ENCODE measurements around the gene CES2. TPM values are rescaled to one million over a fixed set of nuclear protein-coding genes. Genes with fewer than 3 reads are reported as not detected.

Gene CES2
- total RNA-seq, 5 donors from 2014 or later (not counting 1 experiment from before 2014, with no cell fraction given): 35.3 to 56.5 (median 50.2) TPM

- H3K36me3 ChIP-seq (ENCODE audit: control insufficient read depth in 2 of 2, extremely low read depth in 1 of 2, insufficient read depth in 1 of 2, low read length in 1 of 2): no peaks in the 10 kb centered on the region
- no peaks in the 10 kb centered on the region for H3K4me1 ChIP-seq (ENCODE audit: control insufficient read depth in 1 of 2, extremely low read depth in 1 of 2, insufficient read depth in 2 of 2, low read length in 2 of 2)
- 80% methylated on average over 3 of the region's 9 CpGs for WGBS (ENCODE audit: insufficient coverage)
- peaks cover 0 to 57% of the 10 kb centered on the region in 2 experiments for H3K27me3 ChIP-seq (replicated peaks in 1 of 2; ENCODE audit: control insufficient read depth in 2 of 2, extremely low read depth in 1 of 2, insufficient read depth in 2 of 2, low read length in 1 of 2)
- ATAC-seq (replicated peaks in 1 of 4) (no peak), DNase-seq (no peak)
- H3K4me3 Mint-ChIP-seq: no peak overlapping the region
- no peak overlapping the region for H3K27ac ChIP-seq (ENCODE audit: low read length)
- H3K27me3 Mint-ChIP-seq: peaks cover 9 to 24% of the 10 kb centered on the region in 2 donors
- ChIA-PET POLR2A (no interaction called here), CTCF (no interaction called here)
- H3K36me3 Mint-ChIP-seq: no peaks in the 10 kb centered on the region
- H3K9me3 ChIP-seq: no peaks in the 10 kb centered on the region
- H3K27ac Mint-ChIP-seq: no peak overlapping the region
- no peaks in the 10 kb centered on the region for H3K4me1 Mint-ChIP-seq
- H3K9me3 Mint-ChIP-seq: no peaks in the 10 kb centered on the region
- H3K4me3 ChIP-seq (ENCODE audit: control insufficient read depth in 1 of 2, extremely low read depth in 1 of 2, low read length in 1 of 2): no peak overlapping the region
These were observed 17.6 kb upstream of the CES2 start for GRCh38 chr16:66917741-66918140.

DNA sequence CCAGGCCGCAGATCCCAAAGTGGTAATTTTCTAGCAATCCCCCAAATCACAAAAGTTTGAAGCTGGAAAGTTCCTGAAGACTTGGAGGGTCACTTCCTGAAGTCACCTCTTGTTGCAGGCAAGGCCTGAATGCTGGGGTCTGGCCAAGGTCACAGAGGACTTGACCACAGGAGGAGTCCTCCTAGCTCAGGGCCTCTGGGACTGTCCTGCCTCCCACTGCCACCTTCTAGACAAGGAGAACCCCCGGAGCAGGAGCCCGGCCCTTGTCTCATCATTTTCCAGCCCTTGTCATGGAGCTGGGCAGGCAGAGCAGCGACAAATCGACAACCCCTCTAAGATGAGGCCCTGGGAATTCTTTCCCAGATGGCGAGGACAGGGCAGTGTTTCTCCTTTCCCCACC lies 17.0 kb upstream of the CES2 start:
- WGBS (ENCODE audit: insufficient coverage): 78% methylated on average over 5 of the region's 6 CpGs
- no peak overlapping the region for H3K4me3 Mint-ChIP-seq
- Histone ChIP-seq H3K36me3 (ENCODE audit: control insufficient read depth in 2 of 2, extremely low read depth in 1 of 2, insufficient read depth in 1 of 2, low read length in 1 of 2) (no peaks in the 10 kb centered on the region), H3K4me3 (ENCODE audit: control insufficient read depth in 1 of 2, extremely low read depth in 1 of 2, low read length in 1 of 2) (no peak overlapping the region), H3K9me3 (no peaks in the 10 kb centered on the region), H3K27ac (ENCODE audit: low read length) (no peak overlapping the region), H3K27me3 (replicated peaks in 1 of 2; ENCODE audit: control insufficient read depth in 2 of 2, extremely low read depth in 1 of 2, insufficient read depth in 2 of 2, low read length in 1 of 2) (peaks cover 0 to 60% of the 10 kb centered on the region in 2 experiments), H3K4me1 (ENCODE audit: control insufficient read depth in 1 of 2, extremely low read depth in 1 of 2, insufficient read depth in 2 of 2, low read length in 2 of 2) (no peaks in the 10 kb centered on the region)
- H3K9me3 Mint-ChIP-seq: no peaks in the 10 kb centered on the region
- peaks cover 0 to 2% (median 0%) of the 10 kb centered on the region in 3 donors for H3K4me1 Mint-ChIP-seq
- H3K27me3 Mint-ChIP-seq: peaks cover 13 to 31% of the 10 kb centered on the region in 2 donors
- ChIA-PET POLR2A (no interaction called here), CTCF (no interaction called here)
- H3K36me3 Mint-ChIP-seq: no peaks in the 10 kb centered on the region
- ATAC-seq (replicated peaks in 1 of 4): no peak
- no peak overlapping the region for H3K27ac Mint-ChIP-seq
- DNase-seq: no peak

DNA sequence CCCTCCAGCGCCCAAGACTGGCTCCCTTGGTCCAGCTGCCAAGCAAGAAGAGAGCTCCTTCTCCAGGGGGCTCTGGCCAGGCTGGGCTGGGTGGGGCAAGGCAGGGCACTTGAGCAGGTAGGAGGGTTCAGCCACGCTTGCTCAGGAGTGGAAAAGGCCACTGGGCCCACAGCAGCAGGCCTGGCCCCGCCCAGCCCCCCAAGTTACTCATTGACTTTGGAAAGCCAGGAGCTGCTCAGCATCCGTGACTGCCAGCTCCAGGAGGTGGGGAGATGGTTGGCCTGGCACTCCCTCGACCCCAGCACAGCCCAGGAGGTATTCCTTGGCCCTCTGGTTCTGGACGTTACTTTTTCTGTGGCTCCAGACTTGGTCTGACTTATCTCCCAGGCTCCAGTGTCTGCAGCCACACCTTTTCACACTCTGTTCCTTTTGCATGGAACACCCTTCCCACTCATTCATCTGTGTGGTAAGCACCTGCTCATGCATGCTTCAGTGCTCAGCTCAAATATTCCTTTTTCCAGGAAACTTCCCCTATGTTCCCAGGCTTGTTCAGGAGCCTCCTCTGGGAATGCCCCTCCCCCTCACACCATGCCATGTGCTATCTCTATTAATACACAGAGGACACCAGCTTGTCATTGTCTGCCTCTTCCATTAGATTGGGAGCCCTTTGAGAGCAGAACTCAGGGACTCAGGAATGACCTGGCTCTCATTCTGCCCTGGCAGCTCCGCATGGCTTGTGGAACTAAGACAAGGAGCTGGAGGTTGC lies 16.3 kb upstream of the CES2 start, which contains the start of gene CDH16:
TSS of gene CDH16 (minus strand) at position 83 of the 766 bp plus-strand sequence. CDS start 820 bp downstream, outside the sequence.
- ChIA-PET POLR2A (no interaction called here), CTCF (no interaction called here)
- Histone ChIP-seq H3K4me1 (ENCODE audit: control insufficient read depth in 1 of 2, extremely low read depth in 1 of 2, insufficient read depth in 2 of 2, low read length in 2 of 2) (no peaks in the 10 kb centered on the region), H3K36me3 (ENCODE audit: control insufficient read depth in 2 of 2, extremely low read depth in 1 of 2, insufficient read depth in 1 of 2, low read length in 1 of 2) (no peaks in the 10 kb centered on the region), H3K27ac (ENCODE audit: low read length) (no peak within 1 kb of the TSS), H3K27me3 (replicated peaks in 1 of 2; ENCODE audit: control insufficient read depth in 2 of 2, extremely low read depth in 1 of 2, insufficient read depth in 2 of 2, low read length in 1 of 2) (peaks cover 0 to 62% of the 10 kb centered on the region in 2 experiments), H3K4me3 (ENCODE audit: control insufficient read depth in 1 of 2, extremely low read depth in 1 of 2, low read length in 1 of 2) (no peak within 1 kb of the TSS), H3K9me3 (no peaks in the 10 kb centered on the region)
- DNase-seq (no peak), ATAC-seq (replicated peaks in 1 of 4) (no peak)
- H3K4me1 Mint-ChIP-seq: peaks cover 0 to 5% (median 2%) of the 10 kb centered on the region in 3 donors
- no peaks in the 10 kb centered on the region for H3K9me3 Mint-ChIP-seq
- no peak within 1 kb of the TSS for H3K27ac Mint-ChIP-seq
- H3K36me3 Mint-ChIP-seq: no peaks in the 10 kb centered on the region
- 62% methylated on average over 3 of the region's 7 CpGs for WGBS (ENCODE audit: insufficient coverage)
- no peak within 1 kb of the TSS for H3K4me3 Mint-ChIP-seq
- peaks cover 20 to 37% of the 10 kb centered on the region in 2 donors for H3K27me3 Mint-ChIP-seq

DNA sequence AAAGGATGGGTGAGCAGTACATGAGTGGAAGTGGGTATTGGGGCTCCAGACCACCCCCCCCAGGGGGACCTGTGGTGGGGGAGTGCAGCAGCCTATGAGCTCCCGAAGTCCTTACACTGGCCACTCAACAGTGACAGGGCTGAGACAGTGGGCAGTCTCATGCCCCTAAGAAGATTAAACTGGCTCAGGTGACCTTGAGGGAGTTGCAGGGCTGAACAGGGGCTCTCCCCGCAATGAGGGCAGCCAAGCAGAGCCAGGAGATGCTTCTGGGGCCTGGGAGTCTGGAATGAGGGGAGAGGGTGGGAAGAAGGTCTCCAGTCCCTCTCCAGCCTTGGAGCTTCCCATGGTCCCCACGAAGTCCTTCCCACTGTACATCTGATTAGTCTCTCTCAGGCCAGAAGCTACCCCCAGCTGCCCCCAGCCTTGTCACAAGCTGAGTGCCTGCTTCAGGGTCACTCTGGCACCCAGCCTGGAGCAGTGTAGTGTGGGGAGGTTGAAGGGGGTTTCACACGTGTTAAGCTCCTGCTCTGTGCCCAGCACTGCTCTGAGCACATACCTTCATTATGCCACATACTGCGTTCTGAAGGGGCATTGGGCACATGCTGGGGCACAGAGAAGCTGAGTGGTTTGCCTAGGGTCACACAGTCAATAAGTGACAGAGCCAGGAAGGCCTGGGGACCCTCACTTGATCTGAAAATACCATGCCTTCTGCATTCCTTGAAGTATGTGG lies 15.6 kb upstream of the CES2 start:
- H3K4me1 ChIP-seq (ENCODE audit: control insufficient read depth in 1 of 2, extremely low read depth in 1 of 2, insufficient read depth in 2 of 2, low read length in 2 of 2): peaks cover 0 to 3% of the 10 kb centered on the region in 2 experiments
- no peak for DNase-seq
- Mint-ChIP-seq H3K27ac (no peak overlapping the region), H3K9me3 (no peaks in the 10 kb centered on the region), H3K4me3 (no peak overlapping the region), H3K4me1 (peaks cover 0 to 6% (median 4%) of the 10 kb centered on the region in 3 donors), H3K27me3 (peaks cover 23 to 43% of the 10 kb centered on the region in 2 donors), H3K36me3 (no peaks in the 10 kb centered on the region)
- no peaks in the 10 kb centered on the region for H3K9me3 ChIP-seq
- H3K27me3 ChIP-seq (replicated peaks in 1 of 2; ENCODE audit: control insufficient read depth in 2 of 2, extremely low read depth in 1 of 2, insufficient read depth in 2 of 2, low read length in 1 of 2): peaks cover 0 to 68% of the 10 kb centered on the region in 2 experiments
- no peak for ATAC-seq (replicated peaks in 1 of 4)
- no peak overlapping the region for H3K4me3 ChIP-seq (ENCODE audit: control insufficient read depth in 1 of 2, extremely low read depth in 1 of 2, low read length in 1 of 2)
- ChIA-PET POLR2A (no interaction called here), CTCF (no interaction called here)
- no peaks in the 10 kb centered on the region for H3K36me3 ChIP-seq (ENCODE audit: control insufficient read depth in 2 of 2, extremely low read depth in 1 of 2, insufficient read depth in 1 of 2, low read length in 1 of 2)
- no peak overlapping the region for H3K27ac ChIP-seq (ENCODE audit: low read length)
- 64% methylated on average over 2 of the region's 5 CpGs for WGBS (ENCODE audit: insufficient coverage)

DNA sequence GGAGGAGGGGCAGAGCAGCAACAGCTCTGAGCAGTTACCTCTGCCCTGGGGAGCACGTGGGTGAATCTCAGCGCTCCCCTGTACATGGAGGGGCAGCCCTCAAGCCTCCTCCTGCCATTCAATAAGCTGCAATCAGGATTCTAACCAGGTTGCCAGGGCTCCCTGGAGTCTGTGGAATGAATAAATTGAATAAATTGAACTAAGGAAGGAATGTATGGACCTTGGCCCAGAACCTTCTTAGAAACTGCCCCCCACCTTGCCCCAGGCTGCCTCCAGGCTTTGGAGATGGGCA lies 15.1 kb upstream of the CES2 start:
- H3K9me3 ChIP-seq: no peaks in the 10 kb centered on the region
- peaks cover 0 to 8% of the 10 kb centered on the region in 2 experiments for H3K4me1 ChIP-seq (ENCODE audit: control insufficient read depth in 1 of 2, extremely low read depth in 1 of 2, insufficient read depth in 2 of 2, low read length in 2 of 2)
- no peak overlapping the region for H3K4me3 Mint-ChIP-seq
- H3K4me3 ChIP-seq (ENCODE audit: control insufficient read depth in 1 of 2, extremely low read depth in 1 of 2, low read length in 1 of 2): no peak overlapping the region
- ChIA-PET POLR2A (no interaction called here), CTCF (no interaction called here)
- H3K9me3 Mint-ChIP-seq: no peaks in the 10 kb centered on the region
- no peak overlapping the region for H3K27ac ChIP-seq (ENCODE audit: low read length)
- peaks cover 23 to 44% of the 10 kb centered on the region in 2 donors for H3K27me3 Mint-ChIP-seq
- H3K27ac Mint-ChIP-seq: no peak overlapping the region
- no peak for DNase-seq
- peaks cover under 1 to 6% (median 4%) of the 10 kb centered on the region in 3 donors for H3K4me1 Mint-ChIP-seq
- H3K36me3 ChIP-seq (ENCODE audit: control insufficient read depth in 2 of 2, extremely low read depth in 1 of 2, insufficient read depth in 1 of 2, low read length in 1 of 2): no peaks in the 10 kb centered on the region
- H3K36me3 Mint-ChIP-seq: no peaks in the 10 kb centered on the region
- WGBS (ENCODE audit: insufficient coverage): no CpG with 5 or more reads among the region's 2 CpGs
- ATAC-seq (replicated peaks in 1 of 4): no peak
- H3K27me3 ChIP-seq (replicated peaks in 1 of 2; ENCODE audit: control insufficient read depth in 2 of 2, extremely low read depth in 1 of 2, insufficient read depth in 2 of 2, low read length in 1 of 2): peaks cover 0 to 67% of the 10 kb centered on the region in 2 experiments

DNA sequence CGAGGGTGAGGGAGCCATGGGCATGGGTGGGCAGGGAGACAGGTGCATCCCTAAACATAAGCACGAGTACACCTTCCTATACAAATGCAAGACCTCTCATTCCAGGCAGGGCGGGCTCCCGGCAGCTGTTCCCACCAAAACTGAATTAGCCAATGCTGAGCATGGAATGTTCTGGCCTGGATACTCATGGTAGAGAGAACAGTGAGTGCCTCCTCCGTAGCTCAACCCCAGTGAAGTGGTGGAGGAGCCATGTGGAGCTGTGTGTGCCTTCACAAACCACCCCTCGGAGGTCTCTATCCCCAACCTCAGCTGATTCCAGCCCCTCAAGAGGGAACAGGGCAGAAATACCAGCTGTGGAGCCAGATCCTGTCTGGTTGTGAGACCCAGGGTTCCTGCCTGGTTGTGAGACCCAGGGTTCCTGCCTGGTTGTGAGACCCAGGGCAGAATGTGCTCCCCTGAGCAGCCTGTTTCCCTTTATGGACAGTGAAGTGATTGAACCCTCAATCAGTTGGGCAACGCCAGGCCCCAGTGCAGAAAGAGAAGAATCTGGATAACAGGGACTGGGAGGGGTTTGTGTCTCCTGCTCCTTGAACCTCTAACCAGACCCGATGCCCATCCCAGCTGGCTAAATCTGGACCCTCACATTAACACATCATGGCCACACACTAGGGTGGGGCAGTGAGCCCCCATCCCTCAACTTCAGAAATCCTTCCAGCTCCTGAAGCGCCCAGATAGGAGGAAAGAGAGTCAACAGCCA lies 14.2 kb upstream of the CES2 start:
- DNase-seq: no peak
- ATAC-seq (replicated peaks in 1 of 4): no peak
- no peaks in the 10 kb centered on the region for H3K36me3 Mint-ChIP-seq
- WGBS (ENCODE audit: insufficient coverage): 80% methylated on average over 2 of the region's 9 CpGs
- Histone ChIP-seq H3K9me3 (no peaks in the 10 kb centered on the region), H3K36me3 (ENCODE audit: control insufficient read depth in 2 of 2, extremely low read depth in 1 of 2, insufficient read depth in 1 of 2, low read length in 1 of 2) (no peaks in the 10 kb centered on the region), H3K27me3 (replicated peaks in 1 of 2; ENCODE audit: control insufficient read depth in 2 of 2, extremely low read depth in 1 of 2, insufficient read depth in 2 of 2, low read length in 1 of 2) (peaks cover 3 to 75% of the 10 kb centered on the region in 2 experiments), H3K4me1 (ENCODE audit: control insufficient read depth in 1 of 2, extremely low read depth in 1 of 2, insufficient read depth in 2 of 2, low read length in 2 of 2) (peaks cover 0 to 12% of the 10 kb centered on the region in 2 experiments), H3K4me3 (ENCODE audit: control insufficient read depth in 1 of 2, extremely low read depth in 1 of 2, low read length in 1 of 2) (no peak overlapping the region), H3K27ac (ENCODE audit: low read length) (no peak overlapping the region)
- no peak overlapping the region for H3K27ac Mint-ChIP-seq
- POLR2A ChIA-PET: interaction anchor here in 1 of 2 donors (0.5 kb wide), 1 partner anchor 239 kb away, joined by 3 read pairs; no protein-coding TSS in a partner anchor
- peaks cover 23 to 50% of the 10 kb centered on the region in 2 donors for H3K27me3 Mint-ChIP-seq
- H3K4me1 Mint-ChIP-seq: peaks cover 4 to 11% (median 6%) of the 10 kb centered on the region in 3 donors
- no peak overlapping the region for H3K4me3 Mint-ChIP-seq
- CTCF ChIA-PET: no interaction called here
- H3K9me3 Mint-ChIP-seq: no peaks in the 10 kb centered on the region

Measured in T-cell (primary cell).